HL-60 (cell line): Measurements from ENCODE around the gene PLXNB2.

ENCODE experiments used
- DNase-seq, 2 experiments: peaks; one replicate each; pipeline ENCODE4 v3.0.0-alpha.2; 2010 to 2020; ENCODE audit warnings: low read depth in 1 of 2, low spot score in 1 of 2
- H3K27ac ChIP-seq: fragments of 250-450 bp; sonication (Bioruptor Pico); replicated peaks from 2 replicates; pipeline ENCODE4 v1.5.1; 2020; ENCODE audit warnings: mild to moderate bottlenecking, moderate library complexity
- H3K27me3 ChIP-seq: fragments of 250-450 bp; sonication (Bioruptor Pico); 2 replicates; pipeline ENCODE4 v1.5.1; 2021; ENCODE audit warnings: mild to moderate bottlenecking, moderate library complexity; ENCODE audit not compliant: insufficient read depth, poor library complexity, severe bottlenecking
- H3K4me3 ChIP-seq: replicated peaks from 2 replicates; pipeline ENCODE4 v1.5.1; 2011; ENCODE audit warnings: mild to moderate bottlenecking, control low read depth, low read length; ENCODE audit not compliant: insufficient read depth
- CTCF ChIP-seq: IDR thresholded peaks from one replicate; pipeline ENCODE4 v1.5.1; 2011; ENCODE audit warnings: low read length, control low read depth, inconsistent platforms; ENCODE audit not compliant: insufficient read depth
- GABPA ChIP-seq: IDR thresholded peaks from 2 replicates; pipeline ENCODE4 v1.6.1; 2012; ENCODE audit warnings: low read depth
- POLR2AphosphoS5 ChIP-seq: IDR thresholded peaks from 2 replicates; pipeline ENCODE4 v1.6.1; 2012; ENCODE audit warnings: low read depth
- SPI1 ChIP-seq: IDR thresholded peaks from 2 replicates; pipeline ENCODE4 v1.6.1; 2012; ENCODE audit warnings: low read depth, mild to moderate bottlenecking, borderline replicate concordance
- TF ChIP-seq, protein P1 (sequence below): IDR thresholded peaks from 2 replicates; pipeline ENCODE4 v1.6.1; 2012; ENCODE audit warnings: low read depth; ENCODE audit not compliant: insufficient replicate concordance

The PLXNB2 gene

DNA sequence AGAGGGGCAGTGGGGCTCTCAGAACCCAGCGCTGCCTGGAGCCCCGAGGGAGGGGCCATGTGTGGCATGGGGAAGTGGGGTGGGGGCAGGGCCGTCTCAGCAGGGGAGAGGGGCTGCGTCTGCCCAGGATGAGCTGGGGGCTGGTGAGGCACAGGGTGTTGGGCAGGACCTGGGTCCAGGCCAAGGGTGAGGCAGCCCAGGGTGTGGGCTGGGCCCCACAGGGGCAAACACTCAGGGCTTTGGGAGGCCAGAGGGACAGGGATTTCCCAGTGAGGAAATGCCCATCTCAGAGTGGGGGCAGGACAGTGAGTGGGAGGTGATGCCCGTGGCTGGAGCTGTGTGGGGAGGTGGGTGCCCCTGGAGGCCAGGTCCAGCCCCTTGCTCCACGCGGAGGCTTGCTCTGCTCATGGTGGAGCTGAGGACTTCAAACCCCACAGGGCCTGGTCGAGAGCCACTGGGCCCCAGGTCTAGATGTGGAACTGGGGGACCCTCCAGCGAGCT lies 5.4 kb downstream of the PLXNB2 start:
- Histone ChIP-seq H3K4me3 (no peak overlapping the region), H3K27me3 (no peaks in the 10 kb centered on the region), H3K27ac (no peak overlapping the region)
- TF ChIP-seq, protein P1, sequence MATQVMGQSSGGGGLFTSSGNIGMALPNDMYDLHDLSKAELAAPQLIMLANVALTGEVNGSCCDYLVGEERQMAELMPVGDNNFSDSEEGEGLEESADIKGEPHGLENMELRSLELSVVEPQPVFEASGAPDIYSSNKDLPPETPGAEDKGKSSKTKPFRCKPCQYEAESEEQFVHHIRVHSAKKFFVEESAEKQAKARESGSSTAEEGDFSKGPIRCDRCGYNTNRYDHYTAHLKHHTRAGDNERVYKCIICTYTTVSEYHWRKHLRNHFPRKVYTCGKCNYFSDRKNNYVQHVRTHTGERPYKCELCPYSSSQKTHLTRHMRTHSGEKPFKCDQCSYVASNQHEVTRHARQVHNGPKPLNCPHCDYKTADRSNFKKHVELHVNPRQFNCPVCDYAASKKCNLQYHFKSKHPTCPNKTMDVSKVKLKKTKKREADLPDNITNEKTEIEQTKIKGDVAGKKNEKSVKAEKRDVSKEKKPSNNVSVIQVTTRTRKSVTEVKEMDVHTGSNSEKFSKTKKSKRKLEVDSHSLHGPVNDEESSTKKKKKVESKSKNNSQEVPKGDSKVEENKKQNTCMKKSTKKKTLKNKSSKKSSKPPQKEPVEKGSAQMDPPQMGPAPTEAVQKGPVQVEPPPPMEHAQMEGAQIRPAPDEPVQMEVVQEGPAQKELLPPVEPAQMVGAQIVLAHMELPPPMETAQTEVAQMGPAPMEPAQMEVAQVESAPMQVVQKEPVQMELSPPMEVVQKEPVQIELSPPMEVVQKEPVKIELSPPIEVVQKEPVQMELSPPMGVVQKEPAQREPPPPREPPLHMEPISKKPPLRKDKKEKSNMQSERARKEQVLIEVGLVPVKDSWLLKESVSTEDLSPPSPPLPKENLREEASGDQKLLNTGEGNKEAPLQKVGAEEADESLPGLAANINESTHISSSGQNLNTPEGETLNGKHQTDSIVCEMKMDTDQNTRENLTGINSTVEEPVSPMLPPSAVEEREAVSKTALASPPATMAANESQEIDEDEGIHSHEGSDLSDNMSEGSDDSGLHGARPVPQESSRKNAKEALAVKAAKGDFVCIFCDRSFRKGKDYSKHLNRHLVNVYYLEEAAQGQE: no peak
- TF ChIP-seq GABPA (no peak), SPI1 (no peak), POLR2AphosphoS5 (no peak), CTCF (no peak)
- DNase-seq: no peak

- TF ChIP-seq, protein P1: no peak
- no peak for TF ChIP-seq GABPA
- TF ChIP-seq CTCF: no peak
- TF ChIP-seq POLR2AphosphoS5: no peak
- Histone ChIP-seq H3K4me3 (no peak overlapping the region), H3K27me3 (no peaks in the 10 kb centered on the region), H3K27ac (no peak overlapping the region)
- no peak for DNase-seq
These were observed 5.9 kb downstream of the PLXNB2 start for GRCh38 chr22:50301581-50301991.

- no peak overlapping the region for H3K27ac ChIP-seq
- H3K27me3 ChIP-seq: no peaks in the 10 kb centered on the region
- H3K4me3 ChIP-seq: no peak overlapping the region
- TF ChIP-seq GABPA (no peak), CTCF (no peak), POLR2AphosphoS5 (no peak), SPI1 (no peak)
- TF ChIP-seq, protein P1: no peak
- no peak for DNase-seq
These were observed 6.7 kb downstream of the PLXNB2 start for GRCh38 chr22:50300620-50301257.
